Osteocyte (in vitro differentiated cells): ENCODE results near the gene FBXL13. TPM values are rescaled to one million over a fixed set of nuclear protein-coding genes. Genes with fewer than 3 reads are reported as not detected.

ENCODE experiments used
- DNase-seq: peaks from one replicate; pipeline ENCODE4 v3.0.0; 2021; ENCODE audit warnings: mixed read lengths; ENCODE audit not compliant: unreplicated experiment; ENCODE audit errors: extremely low spot score
- H3K27ac Mint-ChIP-seq: one replicate; pipeline ENCODE4 v1.8.0; 2021; ENCODE audit warnings: mild to moderate bottlenecking, mixed read lengths; ENCODE audit not compliant: unreplicated experiment
- H3K27me3 Mint-ChIP-seq: one replicate; pipeline ENCODE4 v1.8.0; 2021; ENCODE audit warnings: mixed read lengths; ENCODE audit not compliant: unreplicated experiment
- H3K36me3 Mint-ChIP-seq: one replicate; pipeline ENCODE4 v1.8.0; 2021; ENCODE audit warnings: mixed read lengths; ENCODE audit not compliant: unreplicated experiment
- H3K4me1 Mint-ChIP-seq: one replicate; pipeline ENCODE4 v1.8.0; 2021; ENCODE audit warnings: mixed read lengths; ENCODE audit not compliant: unreplicated experiment
- H3K4me3 Mint-ChIP-seq: one replicate; pipeline ENCODE4 v1.8.0; 2021; ENCODE audit warnings: mild to moderate bottlenecking, moderate library complexity, mixed read lengths; ENCODE audit not compliant: unreplicated experiment
- H3K9me3 Mint-ChIP-seq: one replicate; pipeline ENCODE4 v1.8.0; 2021; ENCODE audit warnings: mixed read lengths; ENCODE audit not compliant: unreplicated experiment
- CTCF ChIP-seq: fragments of 200-600 bp; sonication (generic); IDR thresholded peaks from 2 replicates; pipeline ENCODE4 v1.5.0; 2021; ENCODE audit warnings: antibody characterized with exemption, mild to moderate bottlenecking, moderate library complexity
- total RNA-seq: library from RNA; stranded (reverse); gene quantifications from 2 replicates; pipeline ENCODE4 v1.2.1, GENCODE V29; 2021

The FBXL13 gene
- total RNA-seq, 1 donor from 2014 or later, result 0.83 TPM

- Mint-ChIP-seq H3K27ac (no peak overlapping the region), H3K36me3 (peaks cover 15% of the 10 kb centered on the region)
- TF ChIP-seq CTCF, result no peak
These were observed 42.9 kb upstream of the FBXL13 start for GRCh38 chr7:103117465-103117864.

GRCh38 chr7:103116991-103117390 is 42.4 kb upstream of the FBXL13 start:
- Mint-ChIP-seq H3K4me3 (no peak overlapping the region), H3K27me3 (no peaks in the 10 kb centered on the region), H3K36me3 (peaks cover 12% of the 10 kb centered on the region), H3K4me1 (peaks cover 14% of the 10 kb centered on the region), H3K9me3 (no peaks in the 10 kb centered on the region), H3K27ac (no peak overlapping the region)
- TF ChIP-seq CTCF, result no peak
- no peak for DNase-seq

More at GRCh38 chr7:103117465-103117864, 42.9 kb upstream of the FBXL13 start:
- no peaks in the 10 kb centered on the region for H3K27me3 Mint-ChIP-seq
- H3K4me1 Mint-ChIP-seq, result peaks cover 14% of the 10 kb centered on the region
- no peaks in the 10 kb centered on the region for H3K9me3 Mint-ChIP-seq
- no peak overlapping the region for H3K4me3 Mint-ChIP-seq
- DNase-seq, result no peak

GRCh38 chr7:103116511-103116910 is 41.9 kb upstream of the FBXL13 start:
- Mint-ChIP-seq H3K27ac (no peak overlapping the region), H3K27me3 (no peaks in the 10 kb centered on the region), H3K9me3 (no peaks in the 10 kb centered on the region), H3K36me3 (peaks cover 17% of the 10 kb centered on the region), H3K4me1 (peaks cover 14% of the 10 kb centered on the region), H3K4me3 (no peak overlapping the region)
- no peak for DNase-seq
- no peak for TF ChIP-seq CTCF

- TF ChIP-seq CTCF, result no peak
- Mint-ChIP-seq H3K9me3 (peaks cover 5% of the 10 kb centered on the region), H3K4me3 (no peak overlapping the region), H3K36me3 (peaks cover 22% of the 10 kb centered on the region), H3K27me3 (no peaks in the 10 kb centered on the region), H3K4me1 (peaks cover 14% of the 10 kb centered on the region), H3K27ac (no peak overlapping the region)
- no peak for DNase-seq
These were observed 41.2 kb upstream of the FBXL13 start for GRCh38 chr7:103115771-103116170.

- Mint-ChIP-seq H3K9me3 (peaks cover 11% of the 10 kb centered on the region), H3K27me3 (no peaks in the 10 kb centered on the region), H3K4me3 (no peak overlapping the region), H3K4me1 (peaks cover 6% of the 10 kb centered on the region), H3K27ac (no peak overlapping the region), H3K36me3 (peaks cover 30% of the 10 kb centered on the region)
- DNase-seq, result no peak
- TF ChIP-seq CTCF, result no peak
These were observed 40.0 kb upstream of the FBXL13 start for GRCh38 chr7:103114576-103115008.
